CD4-positive, CD25-positive, alpha-beta regulatory T cell (primary cell): ENCODE measurements around the gene SCUBE1. TPM values are rescaled to one million over a fixed set of nuclear protein-coding genes. Genes with fewer than 3 reads are reported as not detected.

Experiments
- ATAC-seq, 2 donors: fragments of 150-1000 bp; cut with Tn5 transposase; one replicate each; pipeline ENCODE4 v1.10.0; 2021; ENCODE audit warnings: low read depth in 2 of 2, moderate number of reproducible peaks in 2 of 2, moderate library complexity in 1 of 2
- DNase-seq, 3 donors: peaks; one replicate each; pipeline versions ENCODE4 v3.0.0 to v3.0.0-alpha.2; 2012 to 2022; ENCODE audit warnings: mixed read lengths in 1 of 3
- H3K27ac ChIP-seq: one replicate; pipeline ENCODE4 v1.7.0; 2013; ENCODE audit warnings: mild to moderate bottlenecking, low read length; ENCODE audit not compliant: insufficient read depth, poor library complexity, severe bottlenecking
- H3K27me3 ChIP-seq: one replicate; pipeline ENCODE4 v1.7.0; 2013; ENCODE audit warnings: low read length; ENCODE audit not compliant: control insufficient read depth, insufficient read depth
- H3K36me3 ChIP-seq: one replicate; pipeline ENCODE4 v1.7.0; 2013; ENCODE audit warnings: mild to moderate bottlenecking, low read length, moderate library complexity; ENCODE audit not compliant: control insufficient read depth, insufficient read depth
- H3K4me1 ChIP-seq: 2 replicates; pipeline ENCODE4 v1.7.0; 2013; ENCODE audit warnings: mild to moderate bottlenecking, low read length; ENCODE audit not compliant: insufficient read depth, control insufficient read depth, poor library complexity, severe bottlenecking
- H3K4me3 ChIP-seq: one replicate; pipeline ENCODE4 v1.7.0; 2013; ENCODE audit warnings: low read depth, mild to moderate bottlenecking, low read length, moderate library complexity
- H3K9me3 ChIP-seq, 2 experiments: 1 replicate in 1 of 2; 2 replicates in 1 of 2; pipeline ENCODE4 v1.7.0; 2013; ENCODE audit warnings: low read length in 2 of 2, mild to moderate bottlenecking in 1 of 2, moderate library complexity in 1 of 2; ENCODE audit not compliant: control insufficient read depth in 2 of 2
- H3K27ac Mint-ChIP-seq, 3 donors: one replicate each; pipeline ENCODE4 v1.8.0; 2020 to 2022; ENCODE audit warnings: mild to moderate bottlenecking in 3 of 3, mixed read lengths in 3 of 3, moderate library complexity in 2 of 3
- H3K27me3 Mint-ChIP-seq: one replicate; pipeline ENCODE4 v1.8.0; 2022; ENCODE audit warnings: mild to moderate bottlenecking, mixed read lengths
- H3K36me3 Mint-ChIP-seq: one replicate; pipeline ENCODE4 v1.8.0; 2020; ENCODE audit warnings: mixed read lengths
- H3K4me1 Mint-ChIP-seq, 4 donors: one replicate each; pipeline ENCODE4 v1.8.0; 2020 to 2022; ENCODE audit warnings: mixed read lengths in 4 of 4, mild to moderate bottlenecking in 1 of 4
- H3K4me3 Mint-ChIP-seq, 4 donors: one replicate each; pipeline ENCODE4 v1.8.0; 2020 to 2022; ENCODE audit warnings: mild to moderate bottlenecking in 4 of 4, mixed read lengths in 4 of 4, moderate library complexity in 3 of 4
- H3K9me3 Mint-ChIP-seq, 7 donors: one replicate each; pipeline ENCODE4 v1.8.0; 2020 to 2022; ENCODE audit warnings: mixed read lengths in 7 of 7, mild to moderate bottlenecking in 3 of 7, moderate library complexity in 2 of 7
- polyA plus RNA-seq, 4 donors: library from polyadenylated mRNA; unstranded; fragments of 300-500 nt; fragmentation: Illumina TruSeq; gene quantifications; one replicate each; pipeline ENCODE4 v1.2.3, GENCODE V29; 2021
- total RNA-seq: library from RNA; stranded (reverse); gene quantifications from one replicate; pipeline ENCODE4 v1.2.3, GENCODE V29; 2022

SCUBE1 gene
- total and polyA plus RNA-seq, 5 donors from 2014 or later = 0.74 TPM; not detected in 4

GRCh38 chr22:43310798-43311197 lies 32.4 kb downstream of the SCUBE1 start:
- no peak overlapping the region for H3K4me3 ChIP-seq
- Mint-ChIP-seq H3K4me1 (no peaks in the 10 kb centered on the region), H3K27ac (no peak overlapping the region), H3K9me3 (no peaks in the 10 kb centered on the region), H3K4me3 (no peak overlapping the region), H3K36me3 (no peaks in the 10 kb centered on the region), H3K27me3 (peaks cover 5% of the 10 kb centered on the region)
- H3K36me3 ChIP-seq = no peaks in the 10 kb centered on the region
- H3K27ac ChIP-seq = no peak overlapping the region
- no peaks in the 10 kb centered on the region for H3K27me3 ChIP-seq
- no peak for DNase-seq
- no peaks in the 10 kb centered on the region for H3K9me3 ChIP-seq
- H3K4me1 ChIP-seq = no peaks in the 10 kb centered on the region
- no peak for ATAC-seq

GRCh38 chr22:43310311-43310710 lies 32.9 kb downstream of the SCUBE1 start:
- H3K4me3 ChIP-seq = no peak overlapping the region
- H3K27ac ChIP-seq = no peak overlapping the region
- no peaks in the 10 kb centered on the region for H3K9me3 ChIP-seq
- no peak for ATAC-seq
- no peaks in the 10 kb centered on the region for H3K4me1 ChIP-seq
- no peaks in the 10 kb centered on the region for H3K27me3 ChIP-seq
- Mint-ChIP-seq H3K27me3 (peaks cover 5% of the 10 kb centered on the region), H3K27ac (peak overlapping the region in 1 of 3 donors; percentile 32), H3K36me3 (no peaks in the 10 kb centered on the region), H3K4me3 (no peak overlapping the region), H3K4me1 (no peaks in the 10 kb centered on the region), H3K9me3 (no peaks in the 10 kb centered on the region)
- DNase-seq = no peak
- no peaks in the 10 kb centered on the region for H3K36me3 ChIP-seq

GRCh38 chr22:43308836-43309235 lies 34.3 kb downstream of the SCUBE1 start:
- no peaks in the 10 kb centered on the region for H3K9me3 Mint-ChIP-seq
- ATAC-seq (no peak), DNase-seq (no peak)
- H3K27ac Mint-ChIP-seq = no peak overlapping the region
- Histone ChIP-seq H3K36me3 (no peaks in the 10 kb centered on the region), H3K27me3 (no peaks in the 10 kb centered on the region), H3K9me3 (no peaks in the 10 kb centered on the region), H3K27ac (no peak overlapping the region), H3K4me3 (no peak overlapping the region), H3K4me1 (no peaks in the 10 kb centered on the region)
- H3K27me3 Mint-ChIP-seq = peaks cover 5% of the 10 kb centered on the region
- no peaks in the 10 kb centered on the region for H3K4me1 Mint-ChIP-seq
- no peak overlapping the region for H3K4me3 Mint-ChIP-seq
- no peaks in the 10 kb centered on the region for H3K36me3 Mint-ChIP-seq

DNA sequence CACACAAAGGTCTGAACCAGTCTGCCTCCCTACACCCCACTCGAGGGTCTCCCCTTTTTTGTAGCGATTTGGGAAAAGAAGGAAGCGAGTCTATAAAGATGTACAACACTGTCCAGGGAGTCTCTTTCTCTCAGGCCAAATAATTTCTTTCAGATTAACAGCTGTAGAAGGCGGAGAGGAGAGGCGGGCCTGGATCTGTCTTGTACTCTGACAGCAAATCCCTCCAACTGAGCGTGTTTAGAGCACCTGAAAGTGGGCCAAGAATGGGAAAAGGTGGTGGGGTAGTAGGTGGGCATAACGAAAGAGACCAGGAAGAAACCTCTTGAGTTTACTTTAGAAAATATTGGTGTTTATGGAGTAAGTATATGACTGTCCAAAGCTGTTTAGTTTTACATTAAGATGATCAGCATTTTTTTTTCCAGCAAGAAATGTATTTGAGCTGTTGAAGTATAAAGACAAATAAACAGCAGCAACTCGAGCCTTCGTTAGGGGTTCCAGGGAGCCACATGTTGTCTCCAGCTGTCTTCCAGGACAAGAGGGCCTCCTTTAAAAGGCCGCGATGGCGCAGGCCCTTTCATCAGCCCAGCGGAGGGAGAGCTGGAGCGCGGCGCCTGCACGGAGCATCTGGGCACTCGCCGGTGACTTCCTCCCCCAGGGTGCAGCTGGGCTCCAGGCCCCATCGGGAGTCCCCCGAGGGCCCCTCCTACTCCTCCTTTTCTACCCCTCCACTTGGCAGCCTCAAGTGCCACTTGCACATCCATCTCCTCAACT lies 34.9 kb downstream of the SCUBE1 start:
- Histone ChIP-seq H3K27ac (no peak overlapping the region), H3K4me1 (no peaks in the 10 kb centered on the region), H3K4me3 (no peak overlapping the region), H3K36me3 (no peaks in the 10 kb centered on the region), H3K9me3 (no peaks in the 10 kb centered on the region), H3K27me3 (no peaks in the 10 kb centered on the region)
- Mint-ChIP-seq H3K9me3 (no peaks in the 10 kb centered on the region), H3K4me1 (no peaks in the 10 kb centered on the region), H3K27me3 (peaks cover 5% of the 10 kb centered on the region), H3K4me3 (no peak overlapping the region), H3K36me3 (no peaks in the 10 kb centered on the region), H3K27ac (no peak overlapping the region)
- no peak for ATAC-seq
- DNase-seq = no peak

- Histone ChIP-seq H3K4me3 (no peak overlapping the region), H3K4me1 (no peaks in the 10 kb centered on the region), H3K36me3 (no peaks in the 10 kb centered on the region), H3K27ac (no peak overlapping the region), H3K9me3 (no peaks in the 10 kb centered on the region), H3K27me3 (no peaks in the 10 kb centered on the region)
- no peaks in the 10 kb centered on the region for H3K36me3 Mint-ChIP-seq
- no peaks in the 10 kb centered on the region for H3K9me3 Mint-ChIP-seq
- H3K4me1 Mint-ChIP-seq = no peaks in the 10 kb centered on the region
- H3K27me3 Mint-ChIP-seq = peaks cover 5% of the 10 kb centered on the region
- H3K4me3 Mint-ChIP-seq = no peak overlapping the region
- DNase-seq = no peak
- ATAC-seq = no peak
- H3K27ac Mint-ChIP-seq = no peak overlapping the region
Measured at GRCh38 chr22:43305806-43306205, 37.4 kb downstream of the SCUBE1 start.

DNA sequence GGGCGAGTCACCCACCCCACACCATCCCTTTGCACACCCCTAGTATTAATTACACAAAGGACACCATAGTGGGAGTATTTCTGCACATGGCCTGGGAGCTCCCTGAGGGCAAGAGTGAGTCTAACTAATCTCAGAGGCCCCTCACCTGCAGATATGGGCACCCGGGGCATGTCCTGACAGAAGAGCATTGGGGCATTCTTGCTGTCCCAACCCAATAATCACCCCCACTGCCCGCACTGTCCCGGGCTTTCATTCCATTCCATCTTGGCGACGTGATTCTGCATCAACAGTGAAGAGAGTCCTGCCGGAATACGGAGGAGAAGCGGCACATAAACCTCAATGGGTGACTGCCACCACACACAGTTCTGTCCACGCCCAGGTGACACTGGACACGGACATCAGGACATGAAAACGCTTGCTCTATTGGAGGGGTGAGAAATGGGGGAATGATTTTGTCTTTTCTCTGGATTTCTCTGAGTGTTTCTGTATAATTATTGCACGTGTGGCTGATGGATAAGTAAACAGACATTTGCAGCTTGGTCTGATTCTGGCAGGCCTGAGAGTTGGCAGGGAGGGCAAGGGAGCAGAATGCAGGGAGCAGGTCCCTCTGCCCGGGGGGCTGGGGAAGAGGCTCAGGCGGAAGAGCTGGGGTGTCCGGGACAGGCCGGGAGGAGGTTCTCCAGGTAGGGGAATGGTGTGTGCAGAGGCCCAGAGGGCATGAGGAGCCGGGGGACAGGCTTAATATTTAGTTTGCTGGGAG lies 38.2 kb downstream of the SCUBE1 start:
- Mint-ChIP-seq H3K36me3 (no peaks in the 10 kb centered on the region), H3K4me1 (no peaks in the 10 kb centered on the region), H3K27me3 (peaks cover 5% of the 10 kb centered on the region), H3K4me3 (no peak overlapping the region), H3K9me3 (no peaks in the 10 kb centered on the region), H3K27ac (no peak overlapping the region)
- DNase-seq (no peak), ATAC-seq (no peak)
- Histone ChIP-seq H3K4me3 (no peak overlapping the region), H3K27ac (no peak overlapping the region), H3K4me1 (no peaks in the 10 kb centered on the region), H3K9me3 (no peaks in the 10 kb centered on the region), H3K36me3 (no peaks in the 10 kb centered on the region), H3K27me3 (no peaks in the 10 kb centered on the region)

- Mint-ChIP-seq H3K36me3 (no peaks in the 10 kb centered on the region), H3K4me3 (no peak overlapping the region), H3K9me3 (no peaks in the 10 kb centered on the region), H3K27me3 (no peaks in the 10 kb centered on the region), H3K27ac (no peak overlapping the region), H3K4me1 (no peaks in the 10 kb centered on the region)
- no peaks in the 10 kb centered on the region for H3K9me3 ChIP-seq
- no peaks in the 10 kb centered on the region for H3K4me1 ChIP-seq
- no peaks in the 10 kb centered on the region for H3K36me3 ChIP-seq
- H3K4me3 ChIP-seq = no peak overlapping the region
- no peak for DNase-seq
- no peak overlapping the region for H3K27ac ChIP-seq
- no peak for ATAC-seq
- H3K27me3 ChIP-seq = no peaks in the 10 kb centered on the region
Measured at GRCh38 chr22:43303751-43304150, 39.4 kb downstream of the SCUBE1 start.

- H3K4me3 ChIP-seq = no peak overlapping the region
- DNase-seq (no peak), ATAC-seq (no peak)
- H3K36me3 ChIP-seq = no peaks in the 10 kb centered on the region
- Mint-ChIP-seq H3K27me3 (no peaks in the 10 kb centered on the region), H3K4me3 (no peak overlapping the region), H3K27ac (no peak overlapping the region), H3K9me3 (no peaks in the 10 kb centered on the region), H3K36me3 (no peaks in the 10 kb centered on the region), H3K4me1 (no peaks in the 10 kb centered on the region)
- H3K27ac ChIP-seq = no peak overlapping the region
- H3K27me3 ChIP-seq = no peaks in the 10 kb centered on the region
- H3K9me3 ChIP-seq = no peaks in the 10 kb centered on the region
- no peaks in the 10 kb centered on the region for H3K4me1 ChIP-seq
Measured at GRCh38 chr22:43303166-43303565, 40.0 kb downstream of the SCUBE1 start.
